ENCODE measurements around the gene DNM3. TPM values are rescaled to one million over a fixed set of nuclear protein-coding genes. Genes with fewer than 3 reads are reported as not detected.
"Not testable (repeated sequence)": the region's sequence is repeated elsewhere in the genome, so short reads cannot be mapped to it uniquely, and the experiment has no call there.

Gene DNM3
- total RNA-seq, 2 donors from 2014 or later = 4.7 to 4.9 TPM

- intact Hi-C loops (cut with DNase I) = no loop called here
- no peak for DNase-seq (ENCODE audit: low spot score)
Observed at GRCh38 chr1:172054172-172054571, 212.9 kb downstream of the DNM3 start.

DNA sequence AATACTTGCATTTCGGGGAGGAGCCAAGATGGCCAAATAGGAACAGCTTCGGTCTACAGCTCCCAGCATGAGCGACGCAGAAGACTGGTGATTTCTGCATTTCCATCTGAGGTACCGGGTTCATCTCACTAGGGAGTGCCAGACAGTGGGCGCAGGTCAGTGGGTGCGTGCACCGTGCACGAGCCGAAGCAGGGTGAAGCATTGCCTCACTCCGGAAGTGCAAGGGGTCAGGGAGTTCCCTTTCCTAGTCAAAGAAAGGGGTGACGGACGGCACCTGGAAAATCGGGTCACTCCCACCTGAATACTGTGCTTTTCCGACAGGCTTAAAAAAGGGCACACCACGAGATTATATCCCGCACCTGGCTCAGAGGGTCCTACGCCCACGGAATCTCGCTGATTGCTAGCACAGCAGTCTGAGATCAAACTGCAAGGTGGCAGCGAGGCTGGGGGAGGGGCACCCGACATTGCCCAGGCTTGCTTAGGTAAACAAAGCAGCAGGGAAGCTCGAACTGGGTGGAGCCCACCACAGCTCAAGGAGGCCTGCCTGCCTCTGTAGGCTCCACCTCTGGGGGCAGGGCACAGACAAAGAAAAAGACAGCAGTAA, 214.6 kb downstream of the DNM3 start:
- DNase-seq (ENCODE audit: low spot score); intact Hi-C loops (cut with DNase I): not testable (repeated sequence)

DNA sequence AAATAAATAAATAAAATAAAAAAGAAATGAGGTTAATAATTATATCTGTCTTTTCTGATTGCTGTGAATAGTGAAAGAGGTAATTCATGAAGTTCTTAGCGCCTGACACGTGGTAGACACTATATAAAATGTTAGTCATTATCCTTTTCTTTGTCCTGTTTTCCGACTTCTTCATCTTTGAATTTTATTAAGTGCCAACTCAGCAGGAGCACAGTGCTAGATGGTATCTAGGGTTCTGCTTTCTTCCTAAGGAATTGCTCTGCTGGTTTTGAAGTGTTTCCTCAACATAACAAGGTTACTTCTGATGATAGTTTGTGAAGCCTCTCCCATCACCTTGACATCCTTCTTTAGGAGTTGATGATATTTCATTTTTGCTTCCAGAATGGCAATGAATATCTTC, 227.0 kb downstream of the DNM3 start:
- intact Hi-C loops (cut with DNase I) = no loop called here
- DNase-seq (ENCODE audit: low spot score) = no peak

DNA sequence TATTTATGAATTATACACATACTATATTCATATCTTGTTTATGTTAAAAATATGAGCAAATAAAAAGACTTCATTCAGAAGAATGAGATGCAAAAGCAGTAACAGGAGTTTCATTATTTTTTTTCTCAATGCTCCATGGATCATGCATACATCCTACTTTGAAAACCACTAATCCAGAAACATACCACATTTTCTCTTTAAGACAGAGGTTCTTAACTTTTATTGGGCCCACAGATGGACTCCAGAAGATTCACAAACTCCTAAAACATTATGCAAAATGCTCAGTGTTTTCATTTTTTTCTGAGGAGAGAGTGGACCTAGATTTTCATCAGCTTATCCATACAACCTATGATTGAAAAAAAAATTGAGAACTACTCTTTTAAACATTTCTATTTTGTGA, 227.8 kb downstream of the DNM3 start:
- intact Hi-C loops (cut with DNase I) = no loop called here
- no peak for DNase-seq (ENCODE audit: low spot score)

- no peak for DNase-seq (ENCODE audit: low spot score)
- intact Hi-C loops (cut with DNase I) = no loop called here
Observed at GRCh38 chr1:172069534-172069933, 228.2 kb downstream of the DNM3 start.

GRCh38 chr1:172070055-172070454, 228.8 kb downstream of the DNM3 start:
- DNase-seq (ENCODE audit: low spot score) = no peak
- intact Hi-C loops (cut with DNase I) = no loop called here

DNA sequence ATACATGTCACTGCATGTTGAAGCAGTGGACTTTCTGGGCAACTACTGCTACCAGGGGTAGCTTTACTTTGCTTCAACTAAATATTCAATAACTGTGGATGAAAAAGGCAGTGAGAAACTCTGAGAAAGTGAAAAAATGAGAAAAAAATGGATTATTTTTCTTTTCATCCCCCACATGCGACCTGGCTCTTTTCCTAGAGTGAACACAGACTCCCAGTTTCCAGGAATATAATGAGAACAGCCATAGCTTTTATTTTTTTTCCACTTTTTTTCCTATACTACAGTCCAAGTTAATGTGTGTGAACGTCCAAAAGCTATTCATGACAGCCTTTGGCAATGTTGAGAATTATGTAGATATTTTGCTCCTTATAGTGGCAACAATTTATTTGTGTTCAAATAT, 230.4 kb downstream of the DNM3 start:
- intact Hi-C loops (cut with DNase I) = loop anchor here in 1 of 2 donors (2.0 kb wide), 1 partner anchor 49 kb away; no protein-coding TSS in a partner anchor

DNA sequence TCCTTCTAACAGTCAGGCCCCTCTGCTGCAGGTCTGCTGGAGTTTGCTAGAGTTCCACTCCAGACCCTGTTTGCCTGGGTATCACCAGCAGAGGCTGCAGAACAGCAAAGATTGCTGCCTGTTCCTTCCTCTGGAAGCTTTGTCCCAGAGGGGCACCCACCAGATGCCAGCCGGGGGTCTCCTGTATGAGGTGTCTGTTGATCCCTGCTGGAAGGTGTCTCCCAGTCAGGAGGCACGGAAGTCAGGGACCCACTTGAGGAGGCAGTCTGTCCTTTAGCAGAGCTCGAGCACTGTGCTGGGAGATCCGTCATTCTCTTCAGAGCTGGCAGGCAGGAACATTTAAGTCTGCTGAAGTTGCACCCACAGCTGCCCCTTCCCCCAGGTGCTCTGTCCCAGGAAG, 238.6 kb downstream of the DNM3 start:
- peak; percentile 65 for DNase-seq (ENCODE audit: low spot score)
- intact Hi-C loops (cut with DNase I) = not testable (repeated sequence)

More for the DNA sequence above, 230.4 kb downstream of the DNM3 start:
- no peak for DNase-seq (ENCODE audit: low spot score)

GRCh38 chr1:172083191-172083590, 241.9 kb downstream of the DNM3 start:
- no peak for DNase-seq (ENCODE audit: low spot score)
- intact Hi-C loops (cut with DNase I) = no loop called here

DNA sequence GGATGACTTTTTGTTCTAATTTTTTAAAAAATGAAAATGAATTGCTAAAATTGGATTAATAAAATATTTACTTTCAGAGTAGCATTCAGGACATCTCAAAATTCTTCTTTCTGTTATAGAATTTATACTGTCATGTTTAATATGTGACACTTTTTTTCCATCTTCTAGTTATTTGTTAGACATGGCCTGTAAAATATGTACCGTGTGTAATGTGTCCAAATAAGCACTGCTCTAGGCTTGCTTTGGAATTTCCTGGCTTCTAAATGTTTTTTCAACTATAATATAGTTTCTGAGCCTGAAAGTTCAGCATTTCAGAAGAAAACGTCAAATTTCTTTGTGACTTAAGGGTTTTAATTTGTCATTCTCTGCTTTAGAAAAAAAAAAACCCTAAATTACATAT, 243.6 kb downstream of the DNM3 start:
- intact Hi-C loops (cut with DNase I) = no loop called here
- no peak for DNase-seq (ENCODE audit: low spot score)

DNA sequence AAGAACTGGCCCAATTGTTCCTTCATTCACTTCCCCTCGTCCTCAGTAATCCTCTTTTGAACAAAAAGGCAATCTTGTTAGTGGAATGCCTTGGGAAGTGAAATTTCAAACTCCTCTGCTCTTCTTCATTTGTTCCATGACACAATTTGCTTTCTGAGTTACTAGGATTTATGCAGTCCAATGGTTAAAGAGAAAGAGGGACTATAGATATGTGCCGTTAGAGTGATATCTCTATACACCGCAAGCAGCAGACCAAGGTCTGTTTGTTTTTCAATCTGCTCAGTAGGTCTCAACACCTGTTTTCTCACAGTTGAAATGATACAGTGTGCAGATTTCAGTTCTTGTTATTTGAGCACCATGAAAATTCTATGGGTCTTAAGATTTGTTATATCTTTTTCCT, 244.0 kb downstream of the DNM3 start:
- intact Hi-C loops (cut with DNase I) = no loop called here
- no peak for DNase-seq (ENCODE audit: low spot score)

DNA sequence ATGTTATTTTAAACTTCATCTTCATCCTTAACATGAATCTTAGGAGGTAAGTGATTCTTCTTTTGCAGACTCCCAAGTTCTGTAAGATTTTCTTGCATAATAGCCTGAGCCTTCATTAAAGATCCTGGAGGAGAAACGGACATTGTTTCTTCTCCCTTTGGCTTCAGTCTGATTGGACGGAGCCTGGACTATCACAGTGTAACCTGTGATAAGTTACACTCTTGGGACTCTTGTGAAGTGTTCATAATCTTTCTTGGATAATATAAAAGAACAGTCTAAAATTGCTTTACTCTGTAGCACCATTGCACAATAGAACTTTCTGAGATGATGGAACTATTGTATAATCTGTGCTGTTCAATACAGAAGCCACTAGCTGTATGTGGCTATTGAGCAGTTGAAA, 244.8 kb downstream of the DNM3 start:
- no peak for DNase-seq (ENCODE audit: low spot score)
- intact Hi-C loops (cut with DNase I) = no loop called here

GRCh38 chr1:172088256-172088655, 247.0 kb downstream of the DNM3 start:
- no peak for DNase-seq (ENCODE audit: low spot score)
- intact Hi-C loops (cut with DNase I) = no loop called here

GRCh38 chr1:172089768-172090510, 248.6 kb downstream of the DNM3 start:
- peak; percentile 78 for DNase-seq (ENCODE audit: low spot score)
- intact Hi-C loops (cut with DNase I) = no loop called here

DNA sequence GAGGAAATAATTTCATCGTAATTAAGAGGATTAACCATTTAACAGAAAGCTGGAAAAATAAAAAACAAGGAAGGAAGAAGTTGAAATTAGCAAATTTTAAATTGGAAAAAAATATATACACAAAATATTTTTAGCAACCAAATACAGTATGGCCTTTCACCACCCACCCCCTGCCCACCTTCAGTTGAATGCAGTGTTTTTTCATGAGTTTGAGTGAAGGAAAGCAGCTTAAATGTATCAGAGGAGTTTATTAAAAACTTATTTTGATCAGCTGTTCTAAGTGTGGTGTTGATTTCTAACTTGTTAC, 249.2 kb downstream of the DNM3 start:
- intact Hi-C loops (cut with DNase I) = no loop called here
- DNase-seq (ENCODE audit: low spot score) = no peak

DNA sequence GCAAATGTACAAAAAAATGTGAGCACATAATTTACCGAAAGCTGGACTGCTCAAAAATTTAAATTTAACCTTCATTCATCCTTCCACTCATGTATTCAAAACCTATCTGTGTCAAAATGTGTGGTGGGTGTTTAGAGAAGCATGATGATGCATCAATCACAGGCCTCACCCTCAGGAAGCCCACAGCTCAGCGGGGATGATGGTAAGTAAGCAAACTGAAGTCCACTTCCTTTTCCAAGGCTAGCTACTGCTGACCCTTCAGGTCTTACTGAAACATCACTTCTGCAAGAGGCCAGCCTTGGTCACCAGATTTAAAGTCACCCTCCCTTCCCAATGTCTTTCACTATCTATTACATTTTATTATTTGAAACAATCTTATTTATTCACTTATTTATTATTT, 254.5 kb downstream of the DNM3 start:
- intact Hi-C loops (cut with DNase I) = no loop called here
- no peak for DNase-seq (ENCODE audit: low spot score)

DNA sequence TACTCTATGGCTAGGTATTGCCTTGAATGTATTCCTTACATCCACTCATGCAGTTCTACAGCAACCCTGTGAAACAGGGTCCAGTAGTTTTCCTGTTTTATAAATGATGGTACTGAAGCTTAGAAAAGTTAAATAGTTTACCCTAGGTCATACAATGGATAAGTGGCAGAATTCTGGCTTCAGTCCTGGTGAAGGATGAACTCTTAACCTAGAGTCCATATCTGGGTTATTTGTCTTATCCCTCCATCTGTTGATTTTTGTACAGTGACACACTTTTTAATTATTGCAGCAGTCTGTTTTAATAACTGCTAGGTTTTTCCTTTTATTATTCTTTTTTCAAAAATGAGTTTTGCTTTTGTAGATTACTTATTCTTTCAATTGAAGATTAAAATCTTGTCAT, 263.9 kb downstream of the DNM3 start:
- no peak for DNase-seq (ENCODE audit: low spot score)
- intact Hi-C loops (cut with DNase I) = no loop called here

- intact Hi-C loops (cut with DNase I) = no loop called here
Observed at GRCh38 chr1:172107316-172107975, 266.1 kb downstream of the DNM3 start.

GRCh38 chr1:172108161-172108893, 267.0 kb downstream of the DNM3 start:
- intact Hi-C loops (cut with DNase I) = no loop called here
- no peak for DNase-seq (ENCODE audit: low spot score)

More at GRCh38 chr1:172107316-172107975, 266.1 kb downstream of the DNM3 start:
- DNase-seq (ENCODE audit: low spot score) = no peak

DNA sequence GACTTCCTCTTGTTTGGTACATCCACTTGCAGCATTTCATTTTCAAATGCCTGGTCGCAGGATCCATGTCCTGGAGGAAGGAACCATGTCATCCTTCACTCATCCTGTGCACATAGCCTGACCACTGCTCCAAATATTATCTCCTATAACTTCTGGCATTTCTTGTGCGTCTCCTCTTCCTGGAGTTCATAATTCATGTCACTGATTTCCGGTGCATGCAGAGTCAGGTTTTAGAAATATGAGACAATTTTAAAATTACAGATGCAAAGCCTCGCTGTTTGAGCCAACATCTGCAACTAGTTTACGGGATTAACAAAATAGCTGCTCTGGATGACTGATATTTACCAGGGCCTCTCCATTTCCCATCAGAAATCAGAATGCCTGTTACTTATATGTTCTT, 268.1 kb downstream of the DNM3 start:
- intact Hi-C loops (cut with DNase I) = no loop called here
- no peak for DNase-seq (ENCODE audit: low spot score)
